H1 (cell line): ENCODE data around the gene BORCS6.

Source experiments
- CEBPB ChIP-seq: IDR thresholded peaks from 2 replicates; pipeline ENCODE4 v1.6.1; 2012; ENCODE audit warnings: low read depth, low read length
- EGR1 ChIP-seq: IDR thresholded peaks from 2 replicates; pipeline ENCODE4 v1.6.1; 2011; ENCODE audit warnings: low read depth, low read length, borderline replicate concordance
- EP300 ChIP-seq, 2 experiments: IDR thresholded peaks; 1 replicate in 1 of 2; 2 replicates in 1 of 2; pipeline ENCODE4 v1.6.1; 2011 to 2012; ENCODE audit warnings: low read depth in 2 of 2, low read length in 2 of 2, mild to moderate bottlenecking in 2 of 2, borderline replicate concordance in 1 of 2, inconsistent platforms in 1 of 2, moderate library complexity in 1 of 2
- POLR2A ChIP-seq, 2 experiments: IDR thresholded peaks; 1 replicate in 1 of 2; 2 replicates in 1 of 2; pipeline ENCODE4 v1.6.1; 2011; ENCODE audit warnings: low read depth in 2 of 2, low read length in 2 of 2, mild to moderate bottlenecking in 2 of 2; ENCODE audit errors: control extremely low read depth in 1 of 2
- RAD21 ChIP-seq, 2 experiments: IDR thresholded peaks in 1 of 2; conservative IDR thresholded peaks in 1 of 2; 2 replicates each; pipeline ENCODE4 v1.6.1; 2011; ENCODE audit warnings: low read depth in 2 of 2, low read length in 2 of 2, improper control_type of control experiment in 1 of 2, inconsistent platforms in 1 of 2, mild to moderate bottlenecking in 1 of 2, moderate library complexity in 1 of 2

DNA sequence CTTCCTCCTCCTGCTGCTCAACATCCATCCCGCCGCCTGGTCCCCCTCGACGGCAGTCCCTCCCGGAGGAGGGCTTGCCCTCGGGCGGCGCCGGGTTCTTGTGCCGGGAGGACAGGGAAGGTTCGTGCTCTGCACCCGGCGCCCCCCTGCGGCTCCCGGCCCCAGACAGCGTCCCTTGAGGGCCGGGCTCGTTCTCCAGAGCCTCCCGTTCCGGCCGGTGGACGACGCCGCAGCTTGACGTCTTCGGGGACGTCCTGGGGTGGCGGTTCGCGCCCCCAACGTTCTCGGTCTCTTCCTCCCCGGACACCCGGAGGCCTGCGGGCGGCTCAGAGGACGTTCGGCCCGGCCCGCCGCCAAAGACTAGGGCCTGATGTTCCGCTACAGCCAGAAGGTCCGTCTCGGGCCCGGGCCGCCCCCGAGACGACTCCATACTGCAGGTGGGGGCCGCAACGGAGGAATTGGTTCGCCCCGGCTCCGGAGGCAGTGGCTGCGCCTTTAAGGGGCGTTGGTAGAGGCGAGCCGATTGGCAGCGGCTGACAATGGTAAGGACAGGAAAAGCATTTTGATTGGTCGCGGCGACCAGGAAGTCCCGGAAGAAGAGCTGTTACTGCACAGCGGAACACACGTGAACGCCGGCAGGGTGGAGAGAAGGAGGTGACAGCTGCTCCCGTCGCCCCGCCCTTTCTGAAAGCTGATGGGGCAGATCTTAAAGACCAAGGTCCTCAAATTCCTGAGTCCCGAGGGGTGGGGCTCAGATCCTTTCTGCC is at the start of gene BORCS6:
- TF ChIP-seq RAD21 (IDR thresholded peaks at IDR 0.05 in 1 of 2, conservative IDR thresholded peaks at IDR 0.05 in 1 of 2; ENCODE audit: low read depth in 2 of 2, low read length in 2 of 2) (no peak), POLR2A (IDR thresholded peaks at IDR 0.05; ENCODE audit: control extremely low read depth in 1 of 2, low read depth in 2 of 2, low read length in 2 of 2) (no peak), EGR1 (no peak), EP300 (IDR thresholded peaks at IDR 0.05; ENCODE audit: borderline replicate concordance in 1 of 2, low read depth in 2 of 2, low read length in 2 of 2) (no peak), CEBPB (no peak)
